ENCODE data around the gene SIRT7.

The SIRT7 gene

DNA sequence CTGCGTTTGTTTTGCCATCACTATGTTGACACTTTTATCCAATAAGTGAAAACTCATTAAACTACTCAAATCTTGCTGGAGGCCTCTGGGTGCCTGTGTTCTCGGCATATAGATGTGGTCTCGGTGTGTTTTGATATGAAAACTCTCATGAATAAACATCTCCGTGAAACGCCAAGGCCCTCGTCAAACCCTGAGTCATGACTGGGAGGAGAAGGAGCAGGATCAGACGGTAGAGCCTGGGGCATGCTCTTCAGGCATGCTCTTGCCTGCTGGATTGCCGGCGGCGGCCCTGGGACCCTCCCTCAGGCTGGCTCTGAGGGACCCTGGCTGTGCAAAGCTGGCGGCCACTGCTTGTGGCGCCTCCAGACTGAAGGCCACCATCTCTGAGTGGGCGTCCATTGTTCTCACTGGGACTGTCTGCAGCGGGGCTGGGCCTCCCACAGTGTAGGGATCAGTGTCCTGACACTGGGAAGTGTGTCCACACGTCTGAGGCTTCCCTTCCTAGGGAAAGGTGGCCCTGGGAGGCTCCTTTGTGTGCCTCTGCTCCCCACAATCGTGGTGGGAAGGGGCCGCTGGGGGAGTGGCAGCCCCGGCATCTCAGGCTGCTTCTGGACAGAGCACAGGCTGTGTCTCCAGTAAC is 17.7 kb downstream of the SIRT7 start:
- H3K27ac ChIP-seq: no peak overlapping the region

DNA sequence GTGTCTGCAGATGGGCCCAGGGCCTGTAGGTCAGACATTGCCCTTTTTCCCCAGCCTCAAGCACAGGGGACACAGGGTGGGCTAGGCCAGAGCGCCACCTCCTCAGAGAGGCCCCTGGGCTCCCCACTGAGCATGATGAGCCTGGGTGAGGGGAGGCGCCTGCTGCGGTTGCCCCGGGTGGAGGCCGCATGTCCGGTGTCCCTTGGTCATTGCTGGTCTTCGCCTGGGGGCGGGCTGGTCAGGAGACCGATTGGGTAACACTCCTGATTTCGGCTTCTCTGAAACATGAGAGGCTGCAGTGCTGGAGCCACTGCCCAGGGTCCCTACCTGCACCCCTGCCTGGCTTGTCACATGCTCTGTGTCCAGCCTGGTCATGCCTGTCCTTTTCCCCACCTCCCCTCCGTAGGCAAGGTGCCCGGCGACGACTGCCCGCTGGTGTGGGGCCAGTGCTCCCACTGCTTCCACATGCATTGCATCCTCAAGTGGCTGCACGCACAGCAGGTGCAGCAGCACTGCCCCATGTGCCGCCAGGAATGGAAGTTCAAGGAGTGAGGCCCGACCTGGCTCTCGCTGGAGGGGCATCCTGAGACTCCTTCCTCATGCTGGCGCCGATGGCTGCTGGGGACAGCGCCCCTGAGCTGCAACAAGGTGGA is 18.3 kb downstream of the SIRT7 start:
- Histone ChIP-seq H3K4me3 (no peak overlapping the region), H3K27ac (no peak overlapping the region)

More for the DNA sequence above, 17.7 kb downstream of the SIRT7 start:
- no peak overlapping the region for H3K4me3 ChIP-seq

GRCh38 chr17:81898885-81899284 is 19.1 kb downstream of the SIRT7 start:
- H3K27ac ChIP-seq: peak overlapping the region in 2 of 21 experiments; percentile 21 to 46

DNA sequence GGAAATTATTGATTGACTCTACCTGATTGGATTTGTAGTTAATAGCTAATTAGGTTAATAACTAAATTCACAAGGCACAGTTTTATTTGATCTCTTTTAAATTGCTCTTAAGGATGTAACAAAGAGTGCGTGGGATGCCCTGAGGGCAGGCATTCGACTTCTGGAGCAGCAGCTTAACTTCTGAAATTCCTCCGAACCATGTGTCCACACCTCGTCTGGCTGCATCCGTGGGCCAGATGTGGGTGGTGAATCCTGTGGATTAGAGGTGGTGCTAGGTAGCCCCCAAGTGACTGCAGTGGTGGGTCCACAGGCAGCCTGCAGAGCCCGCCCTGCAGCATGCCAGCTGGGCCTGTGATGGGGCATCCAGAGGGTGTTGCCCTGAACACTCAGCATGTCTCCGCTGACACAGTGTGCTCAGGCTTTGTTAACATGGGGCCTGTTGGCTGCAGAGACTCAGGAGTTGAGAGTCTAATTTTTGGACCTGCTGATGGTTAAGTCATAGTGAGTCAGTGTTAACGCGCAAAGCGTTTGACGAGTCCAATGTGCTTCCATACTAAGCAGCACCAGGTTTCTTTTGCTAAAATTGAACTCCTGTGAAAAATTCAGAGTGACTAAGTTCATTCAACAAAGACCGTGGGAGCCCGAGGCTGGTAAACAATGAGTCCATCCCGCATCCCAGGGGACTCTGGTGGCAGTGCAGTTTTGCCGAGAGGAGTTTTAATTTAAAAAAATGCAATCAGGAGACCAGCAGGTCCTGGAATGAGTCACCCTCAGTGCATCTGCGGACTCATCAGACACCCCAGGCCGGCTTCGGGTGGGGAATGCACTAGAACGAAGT is 19.7 kb downstream of the SIRT7 start:
- no peak overlapping the region for H3K4me3 ChIP-seq
- peak overlapping the region in 2 of 21 experiments; percentile 21 to 46 for H3K27ac ChIP-seq

More at GRCh38 chr17:81898885-81899284, 19.1 kb downstream of the SIRT7 start:
- H3K4me3 ChIP-seq: no peak overlapping the region

DNA sequence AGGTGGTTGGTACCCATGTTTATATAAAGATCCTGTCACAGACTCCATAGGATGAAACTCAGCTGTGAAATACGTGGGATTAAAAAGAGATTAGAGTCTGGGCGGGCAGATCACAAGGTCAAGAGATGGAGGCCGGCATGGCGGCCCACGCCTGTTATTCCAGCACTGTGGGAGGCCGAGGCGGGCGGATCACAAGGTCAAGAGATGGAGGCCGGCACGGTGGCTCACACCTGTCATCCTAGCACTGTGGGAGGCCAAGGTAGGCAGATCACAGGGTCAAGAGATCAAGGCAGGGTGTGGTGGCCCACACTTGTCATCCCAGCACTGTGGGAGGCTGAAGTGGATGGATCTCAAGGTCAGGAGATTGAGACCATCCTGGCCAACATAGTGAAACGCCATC is 22.6 kb downstream of the SIRT7 start:
- H3K27ac ChIP-seq: no peak overlapping the region

GRCh38 chr17:81891303-81891552 is 26.7 kb downstream of the SIRT7 start:
- Histone ChIP-seq H3K27ac (peak overlapping the region; percentile 81 to 99 (median 93)), H3K4me3 (peak overlapping the region; percentile 69 to 96 (median 83))

More for the DNA sequence above, 22.6 kb downstream of the SIRT7 start:
- no peak overlapping the region for H3K4me3 ChIP-seq

DNA sequence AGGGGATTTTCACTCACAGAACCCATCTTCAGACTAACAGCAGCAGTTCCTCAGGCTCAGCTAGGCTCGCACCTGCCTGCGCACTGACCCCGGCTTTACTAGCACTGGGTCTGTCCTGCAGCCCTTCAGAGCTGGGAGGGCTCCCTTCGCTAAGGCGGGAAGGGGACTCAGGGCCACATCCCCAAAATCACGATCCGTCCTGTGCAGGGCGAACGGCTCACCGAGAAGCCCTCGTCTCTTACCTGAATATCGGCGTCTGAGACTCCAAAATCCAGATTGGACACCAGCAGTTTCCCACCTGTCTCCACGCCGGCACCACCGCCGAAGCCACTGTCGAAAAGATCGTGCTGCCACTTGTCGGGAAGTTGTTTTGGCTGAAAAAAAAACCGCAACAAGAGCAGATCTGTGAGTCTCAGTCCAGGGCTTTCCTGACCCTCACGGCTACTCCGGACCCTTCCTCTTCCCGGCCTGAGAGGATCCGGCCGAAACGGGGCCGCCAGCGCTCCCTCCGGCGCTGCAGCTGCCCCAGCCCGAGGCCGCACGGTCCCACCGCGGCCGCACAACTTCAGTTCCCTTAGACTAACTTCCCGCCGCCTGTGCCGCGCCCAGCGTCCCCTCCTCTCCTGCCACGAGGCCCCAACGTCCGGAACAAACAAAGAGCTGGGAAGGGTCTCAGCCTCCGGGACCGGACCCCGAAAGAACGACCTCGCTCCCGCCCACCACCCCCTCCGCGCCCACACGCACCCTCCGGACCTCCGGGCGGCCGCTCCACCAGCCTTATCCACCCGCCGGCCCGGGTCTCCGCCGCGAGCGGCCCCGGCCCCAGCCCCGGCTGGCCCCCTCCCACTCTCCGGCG is 27.3 kb downstream of the SIRT7 start:
- H3K27ac ChIP-seq: peak overlapping the region; percentile 81 to 99 (median 92)

DNA sequence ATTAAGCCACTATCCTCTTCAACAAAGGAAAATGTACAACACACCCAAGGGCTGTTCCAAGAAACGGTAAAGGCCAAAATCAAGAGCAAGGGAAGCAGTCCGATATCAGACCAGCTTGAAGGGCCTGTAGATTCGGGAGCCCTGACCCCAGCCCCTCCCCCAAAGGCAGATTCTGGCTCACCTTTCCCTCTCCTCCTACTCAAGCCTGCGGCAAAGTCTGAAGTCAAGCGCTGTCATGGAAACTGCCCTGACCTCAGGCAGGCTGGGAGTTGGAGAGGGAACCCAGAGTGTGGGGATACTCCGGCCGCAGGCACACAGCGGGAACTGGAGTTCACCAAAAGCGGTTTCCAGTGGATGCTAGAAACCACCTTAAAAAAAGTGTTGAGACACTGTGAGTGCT is 28.4 kb downstream of the SIRT7 start:
- H3K27ac ChIP-seq: peak overlapping the region in 1 of 21 experiments; percentile 98
- no peak overlapping the region for H3K4me3 ChIP-seq

More for the DNA sequence above, 27.3 kb downstream of the SIRT7 start:
- peak overlapping the region; percentile 69 to 96 (median 83) for H3K4me3 ChIP-seq

DNA sequence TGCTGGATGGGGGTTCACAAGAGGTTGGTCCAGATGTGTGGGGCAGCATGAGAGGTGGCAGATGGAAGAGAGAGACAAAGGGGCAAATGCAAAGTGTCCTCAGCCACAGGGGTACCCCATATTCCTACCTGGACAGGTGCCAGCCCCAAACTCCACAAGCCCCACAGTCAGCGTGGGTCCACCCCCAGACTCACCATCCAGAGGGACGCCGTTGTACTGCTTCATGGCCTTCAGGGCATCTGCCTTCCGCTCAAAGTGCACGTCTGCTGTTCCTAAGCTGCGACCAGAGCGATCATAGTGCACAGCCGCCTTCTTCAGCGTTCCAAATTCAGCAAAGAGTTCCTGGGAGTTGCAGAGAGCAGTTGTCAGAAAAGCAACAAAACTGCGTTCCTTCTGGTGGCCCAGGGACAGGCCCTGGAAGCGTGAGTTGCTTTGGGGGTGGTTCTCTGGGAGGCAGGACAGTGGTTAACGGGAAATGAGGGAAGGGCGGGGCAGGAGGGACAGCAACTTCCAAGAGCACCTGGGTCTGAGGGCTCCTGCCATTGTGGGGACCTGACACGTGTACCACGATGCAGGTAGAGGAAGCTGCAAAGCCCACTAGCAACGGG is 28.9 kb downstream of the SIRT7 start:
- H3K27ac ChIP-seq: no peak overlapping the region
- H3K4me3 ChIP-seq: no peak overlapping the region

GRCh38 chr17:81888105-81888987 is 29.6 kb downstream of the SIRT7 start:
- H3K4me3 ChIP-seq: no peak overlapping the region
- H3K27ac ChIP-seq: no peak overlapping the region

GRCh38 chr17:81885869-81886548 is 32.0 kb downstream of the SIRT7 start:
- H3K27ac ChIP-seq: peak overlapping the region in 6 of 21 experiments; percentile 2 to 62 (median 38)
- H3K4me3 ChIP-seq: no peak overlapping the region

DNA sequence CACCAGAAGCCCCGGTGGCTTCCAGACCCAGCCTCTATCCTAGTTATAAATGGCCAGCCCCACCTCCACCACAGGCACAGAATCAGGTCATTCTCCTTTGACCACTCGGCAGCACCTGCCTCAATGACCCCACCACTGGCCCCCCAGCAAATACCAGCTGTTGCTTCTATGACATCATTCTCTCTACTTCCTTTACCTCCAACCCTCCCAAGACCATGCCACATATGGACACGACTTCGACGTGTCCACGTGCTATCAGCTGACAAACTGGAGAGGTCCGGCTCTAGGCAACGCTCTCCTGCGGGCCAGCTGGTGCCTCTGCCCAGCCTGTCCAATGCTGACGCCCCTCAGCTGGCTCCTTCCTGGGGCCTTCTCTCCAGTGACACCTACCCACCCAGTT is 32.5 kb downstream of the SIRT7 start:
- peak overlapping the region in 4 of 21 experiments; percentile 14 to 62 (median 38) for H3K27ac ChIP-seq

DNA sequence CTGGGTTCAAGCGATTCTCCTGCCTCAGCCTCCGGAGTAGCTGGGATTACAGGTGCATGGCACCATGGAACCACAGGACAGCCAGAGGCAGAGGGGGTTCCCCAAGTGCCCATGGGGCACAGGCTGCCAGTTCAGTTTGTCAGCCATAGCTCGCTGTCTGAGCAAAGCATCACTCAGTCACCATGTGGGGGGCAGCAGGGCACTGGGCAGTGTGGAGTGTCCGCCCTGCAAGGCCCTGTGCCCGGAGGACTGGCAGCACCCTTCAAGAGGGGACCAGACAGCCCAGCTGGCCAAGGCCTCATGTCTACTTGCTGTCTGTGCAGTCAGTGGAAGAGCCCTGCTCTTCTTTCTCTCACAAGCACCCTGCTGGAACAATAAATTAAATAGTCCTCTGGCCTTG is 33.0 kb downstream of the SIRT7 start:
- Histone ChIP-seq H3K4me3 (no peak overlapping the region), H3K27ac (peak overlapping the region in 1 of 21 experiments; percentile 62)

More for the DNA sequence above, 32.5 kb downstream of the SIRT7 start:
- H3K4me3 ChIP-seq: no peak overlapping the region

DNA sequence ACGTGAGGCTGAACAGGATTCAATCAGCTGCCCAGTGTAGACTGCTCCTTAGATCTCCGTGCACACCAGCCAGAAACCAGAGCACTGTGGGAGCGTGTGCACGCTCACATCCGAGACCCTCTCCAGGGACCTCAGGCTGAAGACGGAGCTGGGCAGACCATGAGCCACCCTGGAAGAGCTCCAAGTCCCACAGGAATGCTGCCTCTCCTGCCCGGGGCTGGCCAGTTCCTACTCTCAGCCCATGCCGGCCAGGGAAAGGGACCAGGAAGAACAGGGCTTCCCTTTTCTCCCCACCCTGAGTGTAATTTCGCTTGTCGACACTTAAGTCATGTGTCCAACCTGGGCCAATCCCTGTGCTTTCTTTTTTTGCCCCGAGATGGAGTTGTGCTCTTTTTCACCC is 33.5 kb downstream of the SIRT7 start:
- no peak overlapping the region for H3K27ac ChIP-seq
- no peak overlapping the region for H3K4me3 ChIP-seq

DNA sequence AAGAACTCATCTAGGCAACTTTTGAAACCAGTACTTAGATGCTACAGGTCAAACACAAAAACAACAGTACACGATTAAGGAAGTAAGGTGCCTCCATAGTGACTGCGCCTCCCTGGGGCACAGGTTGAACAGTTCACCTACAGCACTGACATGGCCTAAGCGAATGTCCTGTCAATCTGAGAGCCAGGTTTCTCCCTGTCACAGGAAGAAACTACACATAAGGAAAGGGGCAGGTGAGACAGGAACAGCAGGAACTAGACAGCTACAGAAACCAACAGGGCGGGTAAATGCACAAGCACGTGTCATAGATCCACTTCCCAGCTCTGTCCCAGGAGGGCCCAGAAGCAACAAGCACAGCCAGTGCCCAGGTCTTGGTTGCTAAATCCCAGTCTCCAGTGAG is 38.9 kb downstream of the SIRT7 start:
- no peak overlapping the region for H3K27ac ChIP-seq
- H3K4me3 ChIP-seq: no peak overlapping the region

- H3K27ac ChIP-seq: no peak overlapping the region
- no peak overlapping the region for H3K4me3 ChIP-seq
Measured at GRCh38 chr17:81878294-81878693, 39.7 kb downstream of the SIRT7 start.

- Histone ChIP-seq H3K4me3 (no peak overlapping the region), H3K27ac (no peak overlapping the region)
Measured at GRCh38 chr17:81877569-81877968, 40.4 kb downstream of the SIRT7 start.

Data from skin epidermis (tissue), 12 donors.